GM18505 (cell line): ENCODE data around the gene PIGBOS1.

Experiments
- ATAC-seq: cut with Tn5 transposase; IDR thresholded peaks from one replicate; pipeline ENCODE4 v1.9.1; 2021; ENCODE audit not compliant: unreplicated experiment
- POLR2A ChIP-seq: IDR thresholded peaks from 4 replicates; pipeline ENCODE4 v1.6.1; 2011; ENCODE audit warnings: borderline replicate concordance; ENCODE audit not compliant: insufficient read depth, insufficient read length; ENCODE audit errors: extremely low read depth

The PIGBOS1 gene

DNA sequence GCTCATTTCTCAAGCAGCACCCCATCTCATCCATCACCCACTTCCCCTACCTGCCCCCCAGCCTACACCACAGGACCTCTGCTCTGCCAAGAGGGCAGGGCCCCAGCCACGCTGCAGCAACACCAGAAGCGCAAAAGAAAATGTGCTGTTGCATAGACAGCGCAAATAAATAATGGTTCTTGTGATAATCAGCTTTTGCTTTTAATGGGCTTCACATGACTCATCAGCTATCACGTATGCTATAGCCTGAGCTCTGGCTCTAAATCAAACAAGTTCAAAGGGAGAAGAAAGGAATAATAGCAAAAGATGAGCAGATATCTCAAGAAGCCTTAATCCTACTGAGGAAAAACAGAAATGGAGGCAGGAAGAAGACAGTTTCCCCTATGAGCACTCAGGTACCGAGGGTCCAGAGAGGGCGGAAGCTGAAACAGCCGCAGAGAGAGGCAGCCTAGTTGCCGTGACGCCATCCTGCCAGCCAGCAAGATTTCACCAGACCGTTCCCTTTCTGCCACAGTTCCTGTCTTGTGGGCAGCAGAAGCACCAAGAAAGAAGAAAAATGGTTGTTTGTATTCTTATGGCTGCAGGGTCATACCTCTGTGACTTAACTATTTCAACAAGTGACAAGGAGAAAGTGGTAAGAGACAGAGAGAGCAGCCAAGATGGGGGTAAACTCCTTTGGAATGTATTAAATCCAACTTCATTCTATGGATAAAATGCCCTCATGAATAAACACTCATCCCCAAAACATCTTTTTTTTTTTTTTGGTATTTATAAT is 51.3 kb downstream of the PIGBOS1 start:
- peak; percentile 96 for ATAC-seq
- TF ChIP-seq POLR2A, result no peak
